ENCODE data around the gene CMTM3.

The CMTM3 gene

DNA sequence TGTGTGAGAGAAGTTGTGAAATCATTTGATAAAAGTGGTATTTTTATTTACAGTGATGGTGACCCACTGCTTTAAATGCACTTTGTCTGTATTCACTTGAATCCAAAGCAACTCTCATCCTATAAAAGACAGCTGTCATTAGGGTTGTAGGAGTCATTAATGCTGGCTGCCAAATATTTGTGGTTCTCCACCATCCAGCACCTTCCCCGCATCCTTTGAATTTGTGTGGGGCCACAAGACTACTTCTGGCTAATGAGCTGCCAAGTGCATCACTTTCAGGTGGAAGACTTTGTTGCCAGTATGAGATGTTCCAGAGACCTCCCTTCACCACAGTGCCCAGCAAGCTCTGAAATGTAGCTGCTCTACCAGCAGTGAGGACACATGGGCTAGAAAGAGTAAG, 43.4 kb downstream of the CMTM3 start:
- no peaks in the 10 kb centered on the region for H3K9me3 ChIP-seq (ENCODE audit: control insufficient read depth, low read depth, low read length)
- H3K36me3 ChIP-seq (ENCODE audit: control insufficient read depth, low read depth, low read length), result no peaks in the 10 kb centered on the region
- H3K4me1 ChIP-seq (ENCODE audit: control insufficient read depth, low read depth, low read length), result peaks cover 12% of the 10 kb centered on the region
- no peak overlapping the region for H3K27ac ChIP-seq (ENCODE audit: low read length)
- no peaks in the 10 kb centered on the region for H3K27me3 ChIP-seq (ENCODE audit: control insufficient read depth, insufficient read depth, low read length)
- H3K4me3 ChIP-seq (ENCODE audit: low read length), result no peak overlapping the region
- H3K9ac ChIP-seq (ENCODE audit: low read length), result no peak overlapping the region

- no peaks in the 10 kb centered on the region for H3K27me3 ChIP-seq (ENCODE audit: control insufficient read depth, insufficient read depth, low read length)
- no peak overlapping the region for H3K9ac ChIP-seq (ENCODE audit: low read length)
- H3K4me3 ChIP-seq (ENCODE audit: low read length), result no peak overlapping the region
- H3K4me1 ChIP-seq (ENCODE audit: control insufficient read depth, low read depth, low read length), result peaks cover 12% of the 10 kb centered on the region
- no peaks in the 10 kb centered on the region for H3K9me3 ChIP-seq (ENCODE audit: control insufficient read depth, low read depth, low read length)
- no peak overlapping the region for H3K27ac ChIP-seq (ENCODE audit: low read length)
- no peaks in the 10 kb centered on the region for H3K36me3 ChIP-seq (ENCODE audit: control insufficient read depth, low read depth, low read length)
Observed at GRCh38 chr16:66649167-66649566, 44.7 kb downstream of the CMTM3 start.

GRCh38 chr16:66649636-66650205, 45.2 kb downstream of the CMTM3 start:
- peaks cover 12% of the 10 kb centered on the region for H3K4me1 ChIP-seq (ENCODE audit: control insufficient read depth, low read depth, low read length)

GRCh38 chr16:66650707-66651473, 46.4 kb downstream of the CMTM3 start:
- Histone ChIP-seq H3K4me1 (ENCODE audit: control insufficient read depth, low read depth, low read length) (peaks cover 12% of the 10 kb centered on the region), H3K9ac (ENCODE audit: low read length) (no peak overlapping the region), H3K27ac (ENCODE audit: low read length) (no peak overlapping the region), H3K27me3 (ENCODE audit: control insufficient read depth, insufficient read depth, low read length) (no peaks in the 10 kb centered on the region), H3K4me3 (ENCODE audit: low read length) (peak overlapping the region; percentile 50), H3K36me3 (ENCODE audit: control insufficient read depth, low read depth, low read length) (no peaks in the 10 kb centered on the region), H3K9me3 (ENCODE audit: control insufficient read depth, low read depth, low read length) (no peaks in the 10 kb centered on the region)

More at GRCh38 chr16:66649636-66650205, 45.2 kb downstream of the CMTM3 start:
- Histone ChIP-seq H3K9me3 (ENCODE audit: control insufficient read depth, low read depth, low read length) (no peaks in the 10 kb centered on the region), H3K36me3 (ENCODE audit: control insufficient read depth, low read depth, low read length) (no peaks in the 10 kb centered on the region), H3K4me3 (ENCODE audit: low read length) (no peak overlapping the region), H3K27me3 (ENCODE audit: control insufficient read depth, insufficient read depth, low read length) (no peaks in the 10 kb centered on the region), H3K27ac (ENCODE audit: low read length) (no peak overlapping the region), H3K9ac (ENCODE audit: low read length) (no peak overlapping the region)

- H3K9me3 ChIP-seq (ENCODE audit: control insufficient read depth, low read depth, low read length), result no peaks in the 10 kb centered on the region
- no peak overlapping the region for H3K9ac ChIP-seq (ENCODE audit: low read length)
- no peaks in the 10 kb centered on the region for H3K36me3 ChIP-seq (ENCODE audit: control insufficient read depth, low read depth, low read length)
- H3K27me3 ChIP-seq (ENCODE audit: control insufficient read depth, insufficient read depth, low read length), result no peaks in the 10 kb centered on the region
- peak overlapping the region; percentile 50 for H3K4me3 ChIP-seq (ENCODE audit: low read length)
- H3K4me1 ChIP-seq (ENCODE audit: control insufficient read depth, low read depth, low read length), result peaks cover 12% of the 10 kb centered on the region
- H3K27ac ChIP-seq (ENCODE audit: low read length), result no peak overlapping the region
Observed at GRCh38 chr16:66651474-66651765, 46.9 kb downstream of the CMTM3 start.

GRCh38 chr16:66651965-66652364, 47.5 kb downstream of the CMTM3 start:
- Histone ChIP-seq H3K4me3 (ENCODE audit: low read length) (no peak overlapping the region), H3K4me1 (ENCODE audit: control insufficient read depth, low read depth, low read length) (peaks cover 12% of the 10 kb centered on the region), H3K27ac (ENCODE audit: low read length) (no peak overlapping the region), H3K27me3 (ENCODE audit: control insufficient read depth, insufficient read depth, low read length) (no peaks in the 10 kb centered on the region), H3K9me3 (ENCODE audit: control insufficient read depth, low read depth, low read length) (no peaks in the 10 kb centered on the region), H3K36me3 (ENCODE audit: control insufficient read depth, low read depth, low read length) (no peaks in the 10 kb centered on the region), H3K9ac (ENCODE audit: low read length) (no peak overlapping the region)

- Histone ChIP-seq H3K4me3 (ENCODE audit: low read length) (no peak overlapping the region), H3K27me3 (ENCODE audit: control insufficient read depth, insufficient read depth, low read length) (no peaks in the 10 kb centered on the region), H3K36me3 (ENCODE audit: control insufficient read depth, low read depth, low read length) (no peaks in the 10 kb centered on the region), H3K9ac (ENCODE audit: low read length) (no peak overlapping the region), H3K9me3 (ENCODE audit: control insufficient read depth, low read depth, low read length) (no peaks in the 10 kb centered on the region), H3K4me1 (ENCODE audit: control insufficient read depth, low read depth, low read length) (peaks cover 12% of the 10 kb centered on the region), H3K27ac (ENCODE audit: low read length) (no peak overlapping the region)
Observed at GRCh38 chr16:66652661-66653360, 48.3 kb downstream of the CMTM3 start.

DNA sequence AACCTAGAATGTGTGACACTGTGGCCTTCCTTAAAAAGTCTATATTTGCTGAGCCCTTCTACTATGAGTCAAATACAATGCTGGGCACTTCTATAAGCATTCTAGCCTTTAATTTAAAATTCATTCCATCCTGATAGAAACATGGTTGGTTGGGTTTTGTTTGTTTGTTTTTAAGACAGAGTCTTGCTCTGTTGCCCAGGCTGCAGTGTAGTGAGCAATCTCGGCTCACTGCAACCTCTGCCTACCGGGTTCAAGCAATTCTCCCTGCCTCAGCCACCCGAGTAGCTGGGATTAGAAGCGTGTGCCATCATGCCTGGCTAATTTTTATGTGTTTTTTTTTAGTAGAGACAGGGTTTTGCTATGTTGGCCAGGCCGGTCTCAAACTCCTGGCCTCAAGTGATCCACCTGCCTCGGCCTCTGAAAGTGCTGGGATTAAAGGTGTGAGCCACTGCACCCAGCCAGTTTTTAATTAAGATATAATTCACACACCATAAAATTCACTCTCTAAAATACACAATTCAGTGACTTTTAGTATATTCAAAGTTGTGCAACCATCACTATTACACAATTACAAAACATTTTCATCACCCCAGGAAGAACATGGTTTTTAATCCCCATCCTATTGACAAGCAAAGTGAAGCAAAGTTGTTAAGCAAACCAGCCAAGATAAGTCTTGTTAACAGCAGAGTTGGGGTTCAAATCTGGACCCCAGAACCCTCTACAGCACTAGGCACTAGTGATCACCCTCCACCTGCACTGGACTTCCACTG, 49.3 kb downstream of the CMTM3 start:
- peaks cover 12% of the 10 kb centered on the region for H3K4me1 ChIP-seq (ENCODE audit: control insufficient read depth, low read depth, low read length)
- no peaks in the 10 kb centered on the region for H3K36me3 ChIP-seq (ENCODE audit: control insufficient read depth, low read depth, low read length)
- H3K27ac ChIP-seq (ENCODE audit: low read length), result no peak overlapping the region
- no peak overlapping the region for H3K9ac ChIP-seq (ENCODE audit: low read length)
- no peaks in the 10 kb centered on the region for H3K27me3 ChIP-seq (ENCODE audit: control insufficient read depth, insufficient read depth, low read length)
- H3K4me3 ChIP-seq (ENCODE audit: low read length), result no peak overlapping the region
- H3K9me3 ChIP-seq (ENCODE audit: control insufficient read depth, low read depth, low read length), result no peaks in the 10 kb centered on the region

DNA sequence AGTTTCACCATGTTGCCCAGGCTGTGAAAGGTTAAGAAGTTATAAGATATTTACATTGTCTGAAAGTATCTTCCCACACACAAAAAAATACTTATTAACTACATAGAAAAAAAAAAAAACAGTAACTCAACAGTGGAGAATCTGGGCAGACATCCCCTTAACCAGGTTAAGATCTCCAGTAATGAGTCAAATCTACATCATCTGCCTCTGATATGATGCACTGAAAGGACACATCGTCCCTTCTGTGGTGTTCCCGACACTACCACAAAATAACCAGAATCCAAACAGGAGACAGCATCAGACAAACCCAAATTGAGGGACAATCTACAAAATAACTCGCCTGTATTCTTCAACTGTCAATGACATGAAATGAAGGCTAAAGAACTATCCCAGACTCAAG, 52.0 kb downstream of the CMTM3 start:
- Histone ChIP-seq H3K27me3 (ENCODE audit: control insufficient read depth, insufficient read depth, low read length) (no peaks in the 10 kb centered on the region), H3K27ac (ENCODE audit: low read length) (no peak overlapping the region), H3K9ac (ENCODE audit: low read length) (no peak overlapping the region), H3K4me1 (ENCODE audit: control insufficient read depth, low read depth, low read length) (peaks cover 6% of the 10 kb centered on the region), H3K4me3 (ENCODE audit: low read length) (no peak overlapping the region), H3K36me3 (ENCODE audit: control insufficient read depth, low read depth, low read length) (no peaks in the 10 kb centered on the region), H3K9me3 (ENCODE audit: control insufficient read depth, low read depth, low read length) (no peaks in the 10 kb centered on the region)

- Histone ChIP-seq H3K27me3 (ENCODE audit: control insufficient read depth, insufficient read depth, low read length) (no peaks in the 10 kb centered on the region), H3K9ac (ENCODE audit: low read length) (no peak overlapping the region), H3K4me3 (ENCODE audit: low read length) (no peak overlapping the region), H3K27ac (ENCODE audit: low read length) (no peak overlapping the region), H3K36me3 (ENCODE audit: control insufficient read depth, low read depth, low read length) (no peaks in the 10 kb centered on the region), H3K4me1 (ENCODE audit: control insufficient read depth, low read depth, low read length) (peaks cover 4% of the 10 kb centered on the region), H3K9me3 (ENCODE audit: control insufficient read depth, low read depth, low read length) (no peaks in the 10 kb centered on the region)
Observed at GRCh38 chr16:66658143-66658859, 53.8 kb downstream of the CMTM3 start.

GRCh38 chr16:66658860-66659190, 54.3 kb downstream of the CMTM3 start:
- Histone ChIP-seq H3K27me3 (ENCODE audit: control insufficient read depth, insufficient read depth, low read length) (no peaks in the 10 kb centered on the region), H3K4me3 (ENCODE audit: low read length) (no peak overlapping the region), H3K27ac (ENCODE audit: low read length) (no peak overlapping the region)

More at GRCh38 chr16:66658860-66659190, 54.3 kb downstream of the CMTM3 start:
- H3K36me3 ChIP-seq (ENCODE audit: control insufficient read depth, low read depth, low read length), result no peaks in the 10 kb centered on the region
- H3K4me1 ChIP-seq (ENCODE audit: control insufficient read depth, low read depth, low read length), result peaks cover 4% of the 10 kb centered on the region
- no peak overlapping the region for H3K9ac ChIP-seq (ENCODE audit: low read length)
- no peaks in the 10 kb centered on the region for H3K9me3 ChIP-seq (ENCODE audit: control insufficient read depth, low read depth, low read length)
